ENCODE data around the gene FRAS1.

- no peak for TF ChIP-seq SIN3A (IDR thresholded peaks at IDR 0.05; ENCODE audit: borderline replicate concordance, insufficient read depth, low read length)
- TF ChIP-seq, protein P1, sequence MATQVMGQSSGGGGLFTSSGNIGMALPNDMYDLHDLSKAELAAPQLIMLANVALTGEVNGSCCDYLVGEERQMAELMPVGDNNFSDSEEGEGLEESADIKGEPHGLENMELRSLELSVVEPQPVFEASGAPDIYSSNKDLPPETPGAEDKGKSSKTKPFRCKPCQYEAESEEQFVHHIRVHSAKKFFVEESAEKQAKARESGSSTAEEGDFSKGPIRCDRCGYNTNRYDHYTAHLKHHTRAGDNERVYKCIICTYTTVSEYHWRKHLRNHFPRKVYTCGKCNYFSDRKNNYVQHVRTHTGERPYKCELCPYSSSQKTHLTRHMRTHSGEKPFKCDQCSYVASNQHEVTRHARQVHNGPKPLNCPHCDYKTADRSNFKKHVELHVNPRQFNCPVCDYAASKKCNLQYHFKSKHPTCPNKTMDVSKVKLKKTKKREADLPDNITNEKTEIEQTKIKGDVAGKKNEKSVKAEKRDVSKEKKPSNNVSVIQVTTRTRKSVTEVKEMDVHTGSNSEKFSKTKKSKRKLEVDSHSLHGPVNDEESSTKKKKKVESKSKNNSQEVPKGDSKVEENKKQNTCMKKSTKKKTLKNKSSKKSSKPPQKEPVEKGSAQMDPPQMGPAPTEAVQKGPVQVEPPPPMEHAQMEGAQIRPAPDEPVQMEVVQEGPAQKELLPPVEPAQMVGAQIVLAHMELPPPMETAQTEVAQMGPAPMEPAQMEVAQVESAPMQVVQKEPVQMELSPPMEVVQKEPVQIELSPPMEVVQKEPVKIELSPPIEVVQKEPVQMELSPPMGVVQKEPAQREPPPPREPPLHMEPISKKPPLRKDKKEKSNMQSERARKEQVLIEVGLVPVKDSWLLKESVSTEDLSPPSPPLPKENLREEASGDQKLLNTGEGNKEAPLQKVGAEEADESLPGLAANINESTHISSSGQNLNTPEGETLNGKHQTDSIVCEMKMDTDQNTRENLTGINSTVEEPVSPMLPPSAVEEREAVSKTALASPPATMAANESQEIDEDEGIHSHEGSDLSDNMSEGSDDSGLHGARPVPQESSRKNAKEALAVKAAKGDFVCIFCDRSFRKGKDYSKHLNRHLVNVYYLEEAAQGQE (IDR thresholded peaks at IDR 0.05; ENCODE audit: insufficient read depth in 1 of 2, low read depth in 2 of 2, low read length in 2 of 2), result no peak
- TF ChIP-seq POLR2AphosphoS5 (IDR thresholded peaks at IDR 0.05; ENCODE audit: low read depth, low read length), result no peak
- TF ChIP-seq TAF1 (IDR thresholded peaks at IDR 0.05; ENCODE audit: borderline replicate concordance, insufficient read depth, low read length), result no peak
Measured at GRCh38 chr4:78250500-78250899, 193.4 kb downstream of the FRAS1 start.

Data from PFSK-1 (cell line).